A673 (cell line): Measurements from ENCODE around the gene ATP5PD. TPM values are rescaled to one million over a fixed set of nuclear protein-coding genes. Genes with fewer than 3 reads are reported as not detected.

Experiments used
- BruUV-seq: library from RNA; stranded (reverse); fragments of 400-500 nt; replicated peaks from 2 replicates; lab custom pipeline; 2021; lab: Mats Ljungman, UMichigan
- CTCF ChIA-PET: fragments of 300-600 bp; sonication (Branson Sonifier 250); formaldehyde crosslinking; loops from one replicate; lab custom pipeline; 2022; ENCODE audit warnings: antibody characterized with exemption; lab: Charles Lee
- POLR2A ChIA-PET: fragments of 300-600 bp; sonication (Branson Sonifier 250); formaldehyde crosslinking; loops from one replicate; lab custom pipeline; 2022; ENCODE audit warnings: antibody characterized with exemption; ENCODE audit not compliant: low non-redundant PET; lab: Charles Lee
- DNase-seq: peaks from one replicate; pipeline ENCODE4 v3.0.0-alpha.2; 2015; ENCODE audit warnings: low spot score
- H3K27ac ChIP-seq: fragments of 200-600 bp; sonication (generic); 2 replicates; pipeline ENCODE4 v1.5.1; 2016; ENCODE audit warnings: mixed run types, low read depth, mild to moderate bottlenecking, mixed read lengths, antibody characterized with exemption, low read length; ENCODE audit not compliant: poor library complexity, severe bottlenecking
- H3K27me3 ChIP-seq: fragments of 200-600 bp; sonication (generic); replicated peaks from 2 replicates; pipeline ENCODE4 v1.6.1; 2017; ENCODE audit warnings: mixed run types, low read depth, mild to moderate bottlenecking, mixed read lengths, antibody characterized with exemption, low read length; ENCODE audit not compliant: insufficient read depth, poor library complexity
- H3K36me3 ChIP-seq: fragments of 200-600 bp; sonication (generic); 2 replicates; pipeline ENCODE4 v1.6.1; 2016; ENCODE audit warnings: mixed run types, mild to moderate bottlenecking, mixed read lengths, antibody characterized with exemption, low read length; ENCODE audit not compliant: insufficient read depth, poor library complexity, severe bottlenecking
- H3K4me1 ChIP-seq: fragments of 200-600 bp; sonication (generic); 2 replicates; pipeline ENCODE4 v1.6.1; 2017; ENCODE audit warnings: mixed run types, mild to moderate bottlenecking, mixed read lengths, antibody characterized with exemption, low read length; ENCODE audit not compliant: insufficient read depth, poor library complexity, severe bottlenecking
- H3K4me3 ChIP-seq: fragments of 200-600 bp; sonication (generic); 2 replicates; pipeline ENCODE4 v1.5.1; 2016; ENCODE audit warnings: low read depth, mixed run types, mild to moderate bottlenecking, mixed read lengths, low read length; ENCODE audit not compliant: poor library complexity, severe bottlenecking
- H3K9me3 ChIP-seq: fragments of 200-600 bp; sonication (generic); 2 replicates; pipeline ENCODE4 v1.6.1; 2016; ENCODE audit warnings: mixed run types, low read depth, mild to moderate bottlenecking, mixed read lengths, antibody characterized with exemption, low read length; ENCODE audit not compliant: poor library complexity, severe bottlenecking
- CTCF ChIP-seq: fragments of 300-800, 200-600 bp; sonication (generic); conservative IDR thresholded peaks from 2 replicates; pipeline ENCODE4 v1.5.1; 2017; ENCODE audit warnings: low read depth, mild to moderate bottlenecking, antibody characterized with exemption, low read length, moderate library complexity, mixed read lengths
- EZH2 ChIP-seq: fragments of 200-600 bp; sonication (generic); IDR thresholded peaks from 2 replicates; pipeline ENCODE4 v1.6.1; 2017; ENCODE audit warnings: borderline replicate concordance, low read depth, mild to moderate bottlenecking, mixed read lengths, antibody characterized with exemption, low read length; ENCODE audit not compliant: poor library complexity, severe bottlenecking
- intact Hi-C: fragments of 100-400 bp; cut with micrococcal nuclease; formaldehyde crosslinking; loops from one replicate; pipeline ENCODE4 v1.10.0; 2022; ENCODE audit not compliant: unreplicated experiment
- total RNA-seq: library from RNA; stranded (reverse); gene quantifications from 2 replicates; pipeline ENCODE4 v1.2.3, GENCODE V29; 2021

The ATP5PD gene
- total RNA-seq, 1 experiment from 2014 or later: 291 TPM

GRCh38 chr17:75061618-75062017, 14.8 kb upstream of the ATP5PD start:
- CTCF ChIA-PET: no interaction called here
- TF ChIP-seq CTCF: no peak
- TF ChIP-seq EZH2: no peak
- no peak overlapping the region for H3K27ac ChIP-seq
- DNase-seq: no peak
- no peak overlapping the region for H3K4me3 ChIP-seq
- H3K36me3 ChIP-seq: peaks cover 35% of the 10 kb centered on the region
- no peaks in the 10 kb centered on the region for H3K4me1 ChIP-seq
- no peaks in the 10 kb centered on the region for H3K27me3 ChIP-seq
- intact Hi-C loops: no loop called here
- POLR2A ChIA-PET: no interaction called here
- BruUV-seq: no TSS peak
- no peaks in the 10 kb centered on the region for H3K9me3 ChIP-seq

- ChIA-PET CTCF (no interaction called here), POLR2A (no interaction called here)
- BruUV-seq: no TSS peak
- Histone ChIP-seq H3K27me3 (no peaks in the 10 kb centered on the region), H3K4me1 (no peaks in the 10 kb centered on the region), H3K27ac (no peak overlapping the region), H3K4me3 (no peak overlapping the region), H3K9me3 (no peaks in the 10 kb centered on the region), H3K36me3 (peaks cover 40% of the 10 kb centered on the region)
- TF ChIP-seq EZH2 (no peak), CTCF (no peak)
- no peak for DNase-seq
- intact Hi-C loops: no loop called here
These were observed 14.3 kb upstream of the ATP5PD start for GRCh38 chr17:75061055-75061438.

- no TSS peak for BruUV-seq
- H3K4me1 ChIP-seq: no peaks in the 10 kb centered on the region
- no peak for DNase-seq
- no peak overlapping the region for H3K27ac ChIP-seq
- intact Hi-C loops: no loop called here
- CTCF ChIA-PET: interaction anchor here (0.6 kb wide), 1 partner anchor 18 kb away, joined by 5 read pairs; no protein-coding TSS in a partner anchor
- no peaks in the 10 kb centered on the region for H3K9me3 ChIP-seq
- H3K36me3 ChIP-seq: peaks cover 40% of the 10 kb centered on the region
- H3K27me3 ChIP-seq: no peaks in the 10 kb centered on the region
- H3K4me3 ChIP-seq: no peak overlapping the region
- no peak for TF ChIP-seq EZH2
- no peak for TF ChIP-seq CTCF
- POLR2A ChIA-PET: no interaction called here
These were observed 13.8 kb upstream of the ATP5PD start for GRCh38 chr17:75060434-75061054.
